Kasumi-1 (cell line): ENCODE results near the gene M1AP.
A peak's percentile ranks its signal among the peaks of the same experiment; 100 is the strongest.

Experiments
- DNase-seq, 2 experiments: peaks; one replicate each; lab custom pipeline; 2025; lab: John Stamatoyannopoulos, UW

The M1AP gene

GRCh38 chr2:74525717-74526648, 122.1 kb downstream of the M1AP start, which contains the start of gene DQX1:
DQX1 (minus strand) TSS chr2:74526231; CDS start chr2:74525729, 502 bp downstream.
- peak; percentile 68 to 75 for DNase-seq

- DNase-seq = no peak
Observed at GRCh38 chr2:74524955-74525716, 123.0 kb downstream of the M1AP start.

- no peak for DNase-seq
Observed at GRCh38 chr2:74524005-74524404, 124.1 kb downstream of the M1AP start.

GRCh38 chr2:74522516-74522915, 125.6 kb downstream of the M1AP start:
- no peak for DNase-seq

- no peak for DNase-seq
Observed at GRCh38 chr2:74516650-74517049, 131.5 kb downstream of the M1AP start.

GRCh38 chr2:74515981-74516633, 132.0 kb downstream of the M1AP start:
- DNase-seq = no peak

GRCh38 chr2:74515271-74515980, 132.7 kb downstream of the M1AP start:
- DNase-seq = no peak

- DNase-seq = no peak
Observed at GRCh38 chr2:74514368-74515270, 133.5 kb downstream of the M1AP start, which contains the start of gene TLX2. TLX2 (plus strand) TSS chr2:74514450; CDS start chr2:74514807, 357 bp downstream.

- no peak for DNase-seq
Observed at GRCh38 chr2:74513605-74514367, 134.3 kb downstream of the M1AP start.

- no peak for DNase-seq
Observed at GRCh38 chr2:74512744-74513604, 135.2 kb downstream of the M1AP start.

GRCh38 chr2:74511104-74511989, 136.8 kb downstream of the M1AP start:
- no peak for DNase-seq

GRCh38 chr2:74510272-74510671, 137.9 kb downstream of the M1AP start:
- no peak for DNase-seq

GRCh38 chr2:74507926-74508520, 140.1 kb downstream of the M1AP start:
- peak; percentile 40 to 51 for DNase-seq
